ENCODE results near the gene NANOS2. TPM values are rescaled to one million over a fixed set of nuclear protein-coding genes. Genes with fewer than 3 reads are reported as not detected.
"Not testable (repeated sequence)": the region's sequence is repeated elsewhere in the genome, so short reads cannot be mapped to it uniquely, and the experiment has no call there.

The NANOS2 gene
- total RNA-seq, 1 donor from 2014 or later: not detected

- no peak for ATAC-seq
- intact Hi-C loops (cut with DNase I): no loop called here
- DNase-seq (ENCODE audit: low spot score): no peak
Measured at GRCh38 chr19:45881082-45881908, 33.3 kb downstream of the NANOS2 start.

DNA sequence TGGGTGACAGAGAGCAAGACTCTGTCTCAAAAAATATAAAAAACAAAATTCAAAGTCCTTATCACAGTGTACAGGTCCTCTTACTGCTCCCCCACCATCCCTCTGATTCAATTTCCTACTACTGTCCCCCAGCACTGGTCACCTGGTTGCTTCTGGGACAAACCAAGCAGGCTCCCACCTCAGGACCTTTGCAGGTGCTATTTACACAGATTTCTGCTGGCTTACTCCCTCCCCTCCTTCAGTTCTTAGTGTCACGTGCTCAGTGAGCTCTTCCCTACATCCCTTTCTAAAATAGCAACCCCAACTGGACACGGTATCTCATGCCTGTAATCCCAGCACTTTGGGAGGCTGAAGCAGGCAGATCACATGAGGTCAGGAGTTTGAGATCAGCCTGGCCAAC lies 34.6 kb downstream of the NANOS2 start:
- intact Hi-C loops (cut with DNase I): no loop called here
- DNase-seq (ENCODE audit: low spot score) (no peak), ATAC-seq (no peak)

- ATAC-seq: no peak
- intact Hi-C loops (cut with DNase I): no loop called here
- DNase-seq (ENCODE audit: low spot score): no peak
Measured at GRCh38 chr19:45879055-45879454, 35.5 kb downstream of the NANOS2 start.

GRCh38 chr19:45878043-45878794 lies 36.4 kb downstream of the NANOS2 start:
- DNase-seq (ENCODE audit: low spot score) (no peak), ATAC-seq (no peak)
- intact Hi-C loops (cut with DNase I): no loop called here

- intact Hi-C loops (cut with DNase I): no loop called here
- peak; percentile 66 for ATAC-seq
- DNase-seq (ENCODE audit: low spot score): no peak
Measured at GRCh38 chr19:45876411-45877197, 38.0 kb downstream of the NANOS2 start.

DNA sequence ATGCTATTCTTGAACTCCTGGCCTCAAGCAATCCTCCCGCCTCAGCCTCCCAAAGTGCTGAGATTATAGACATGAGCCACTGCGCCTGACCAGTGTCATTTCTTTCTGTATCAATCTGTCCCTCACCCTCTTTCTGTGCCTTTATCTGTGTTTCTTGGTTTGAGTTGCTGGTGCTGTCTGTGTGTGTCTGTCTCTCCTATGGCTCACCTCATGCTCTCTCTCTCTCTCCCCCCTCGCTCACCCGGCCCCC lies 38.5 kb downstream of the NANOS2 start:
- ATAC-seq (peak; percentile 18), DNase-seq (ENCODE audit: low spot score) (no peak)
- intact Hi-C loops (cut with DNase I): no loop called here

GRCh38 chr19:45874620-45874966 lies 40.0 kb downstream of the NANOS2 start:
- ATAC-seq: no peak
- intact Hi-C loops (cut with DNase I): no loop called here
- DNase-seq (ENCODE audit: low spot score): no peak

DNA sequence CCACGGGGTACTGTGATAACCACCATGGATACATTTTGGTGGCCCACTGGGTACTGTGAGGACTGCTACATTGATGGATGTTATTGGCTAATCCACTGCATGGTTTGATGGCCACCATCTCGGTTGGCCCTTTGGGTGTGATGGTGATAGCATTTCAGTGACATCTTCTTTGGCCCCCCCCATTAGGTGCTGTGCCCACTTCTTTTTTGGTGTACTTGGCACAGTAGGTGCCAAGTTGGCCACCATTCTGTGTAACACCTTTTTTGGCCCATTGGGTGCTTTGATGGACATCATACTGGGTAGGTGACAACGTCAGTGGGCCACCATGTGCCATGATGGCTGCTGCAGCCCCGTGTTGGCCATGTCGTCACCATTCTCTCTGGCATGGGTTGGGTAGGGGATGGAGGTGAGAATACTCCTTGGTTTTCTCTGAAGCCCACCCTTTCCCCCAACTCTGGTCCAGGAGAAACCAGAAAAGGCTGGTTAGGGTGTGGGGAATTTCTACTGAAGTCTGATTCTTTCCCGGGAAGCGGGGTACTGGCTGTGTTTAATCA lies 41.3 kb downstream of the NANOS2 start:
- ATAC-seq (no peak), DNase-seq (ENCODE audit: low spot score) (no peak)
- intact Hi-C loops (cut with DNase I): no loop called here

DNA sequence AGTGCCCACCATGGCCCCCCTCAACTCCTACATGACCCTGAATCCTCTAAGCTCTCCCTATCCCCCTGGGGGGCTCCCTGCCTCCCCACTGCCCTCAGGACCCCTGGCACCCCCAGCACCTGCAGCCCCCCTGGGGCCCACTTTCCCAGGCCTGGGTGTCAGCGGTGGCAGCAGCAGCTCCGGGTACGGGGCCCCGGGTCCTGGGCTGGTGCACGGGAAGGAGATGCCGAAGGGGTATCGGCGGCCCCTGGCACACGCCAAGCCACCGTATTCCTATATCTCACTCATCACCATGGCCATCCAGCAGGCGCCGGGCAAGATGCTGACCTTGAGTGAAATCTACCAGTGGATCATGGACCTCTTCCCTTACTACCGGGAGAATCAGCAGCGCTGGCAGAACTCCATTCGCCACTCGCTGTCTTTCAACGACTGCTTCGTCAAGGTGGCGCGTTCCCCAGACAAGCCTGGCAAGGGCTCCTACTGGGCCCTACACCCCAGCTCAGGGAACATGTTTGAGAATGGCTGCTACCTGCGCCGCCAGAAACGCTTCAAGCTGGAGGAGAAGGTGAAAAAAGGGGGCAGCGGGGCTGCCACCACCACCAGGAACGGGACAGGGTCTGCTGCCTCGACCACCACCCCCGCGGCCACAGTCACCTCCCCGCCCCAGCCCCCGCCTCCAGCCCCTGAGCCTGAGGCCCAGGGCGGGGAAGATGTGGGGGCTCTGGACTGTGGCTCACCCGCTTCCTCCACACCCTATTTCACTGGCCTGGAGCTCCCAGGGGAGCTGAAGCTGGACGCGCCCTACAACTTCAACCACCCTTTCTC lies 42.3 kb downstream of the NANOS2 start:
- intact Hi-C loops (cut with DNase I): no loop called here
- ATAC-seq (no peak), DNase-seq (ENCODE audit: low spot score) (no peak)

- no peak for DNase-seq (ENCODE audit: low spot score)
- no peak for ATAC-seq
- intact Hi-C loops (cut with DNase I): no loop called here
Measured at GRCh38 chr19:45870798-45871197, 43.8 kb downstream of the NANOS2 start.

- ATAC-seq; intact Hi-C loops (cut with DNase I); DNase-seq (ENCODE audit: low spot score): not testable (repeated sequence)
Measured at GRCh38 chr19:45867241-45867640, 47.3 kb downstream of the NANOS2 start.

DNA sequence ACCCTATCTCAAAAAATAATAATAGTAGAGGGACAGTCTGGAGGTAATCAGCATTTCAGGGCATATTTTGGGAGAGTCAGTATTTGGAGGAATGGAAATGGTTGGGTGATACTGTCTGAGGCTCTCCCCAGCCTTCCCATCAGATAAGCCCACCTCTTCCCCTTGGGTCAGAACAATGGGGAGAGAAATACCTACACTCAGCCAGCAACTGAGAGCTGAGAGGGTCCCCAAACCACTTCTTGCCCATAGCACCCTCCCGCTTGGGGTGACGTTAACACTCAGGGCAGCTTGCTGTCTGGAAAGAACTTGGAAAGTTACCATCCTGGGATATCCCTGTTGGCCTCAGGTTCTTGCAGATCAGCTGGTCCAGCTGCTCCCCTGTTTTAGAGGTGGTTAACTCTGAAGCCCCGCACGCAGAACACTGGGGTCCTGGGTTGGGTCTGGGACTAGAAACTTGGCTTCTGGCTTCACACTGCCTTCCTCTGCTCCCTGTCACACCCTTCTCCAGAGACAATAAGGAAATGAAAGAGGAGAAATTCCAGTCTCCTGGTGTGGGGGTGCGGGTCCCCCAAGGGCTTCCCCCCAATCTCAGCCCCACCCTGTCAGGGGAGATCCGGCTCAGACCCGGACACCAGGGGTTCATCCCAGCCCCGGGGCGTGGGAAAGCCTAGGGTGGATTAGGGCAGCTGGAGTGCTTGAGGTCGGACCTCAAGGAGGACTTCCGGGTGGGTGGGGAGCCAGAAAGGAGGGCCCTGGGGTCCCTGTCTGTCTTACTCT lies 48.0 kb downstream of the NANOS2 start:
- ATAC-seq: no peak
- intact Hi-C loops (cut with DNase I): no loop called here
- no peak for DNase-seq (ENCODE audit: low spot score)

GRCh38 chr19:45865269-45865948 lies 49.2 kb downstream of the NANOS2 start:
- no peak for ATAC-seq
- DNase-seq (ENCODE audit: low spot score): no peak
- intact Hi-C loops (cut with DNase I): no loop called here

DNA sequence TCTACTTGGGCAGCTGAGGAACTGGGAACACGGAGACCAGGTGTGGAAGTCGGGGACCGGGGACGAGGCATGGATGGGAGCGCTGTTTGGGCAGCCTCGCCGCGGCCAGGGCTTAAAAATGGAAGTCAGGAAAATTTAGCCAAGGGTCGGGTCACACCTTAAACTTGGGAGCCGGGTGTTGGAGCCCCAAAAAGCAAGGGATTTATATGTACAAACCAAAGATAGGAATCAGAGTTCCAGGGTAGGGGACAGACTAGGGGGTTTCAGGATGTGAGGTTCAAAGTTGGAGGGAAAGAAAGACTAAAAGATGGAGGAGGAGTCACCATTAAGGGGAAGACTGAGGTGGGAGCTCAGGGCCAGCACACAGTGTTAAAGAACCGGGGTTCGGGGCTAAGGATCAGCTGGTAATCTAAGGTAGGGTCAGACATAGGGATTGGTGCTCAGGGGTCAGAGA lies 49.9 kb downstream of the NANOS2 start:
- DNase-seq (ENCODE audit: low spot score): no peak
- intact Hi-C loops (cut with DNase I): no loop called here
- ATAC-seq: no peak

- DNase-seq (ENCODE audit: low spot score): peak; percentile 66
- peak; percentile 7 for ATAC-seq
- intact Hi-C loops (cut with DNase I): no loop called here
Measured at GRCh38 chr19:45863840-45864628, 50.5 kb downstream of the NANOS2 start, which contains the start of gene FOXA3. Gene FOXA3, plus strand, starts transcription at chr19:45864326. Its CDS starts 131 bp downstream, at chr19:45864457.

DNA sequence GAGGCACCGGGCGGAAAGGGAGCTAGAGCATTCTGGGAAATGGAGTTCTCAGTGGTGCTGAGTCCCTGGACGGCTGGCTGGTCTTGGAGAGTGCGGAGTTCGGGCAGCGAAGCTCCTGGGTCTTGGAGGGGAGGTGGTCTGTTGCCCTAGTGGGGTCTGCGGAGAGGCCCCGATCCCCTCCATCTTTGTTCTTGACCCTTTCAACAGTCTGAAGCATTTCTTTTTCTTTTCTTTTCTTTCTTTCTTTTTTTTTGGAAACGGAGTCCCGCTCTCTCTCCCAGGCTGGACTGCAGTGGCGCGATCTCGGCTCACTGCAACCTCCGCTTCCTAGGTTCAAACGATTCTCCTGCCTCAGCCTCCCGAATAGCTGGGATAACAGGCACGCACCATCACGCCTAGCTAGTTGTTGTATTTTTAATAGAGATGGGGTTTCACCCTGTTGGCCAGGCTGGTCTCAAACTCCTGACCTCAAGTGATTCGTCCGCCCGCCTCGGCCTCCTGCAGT lies 51.2 kb downstream of the NANOS2 start:
- DNase-seq (ENCODE audit: low spot score): no peak
- ATAC-seq: no peak
- intact Hi-C loops (cut with DNase I): no loop called here

All from sciatic nerve (tissue), 2 donors.